Large intestine (tissue), 3 donors: Measurements from ENCODE around the gene FYCO1. TPM values are rescaled to one million over a fixed set of nuclear protein-coding genes. Genes with fewer than 3 reads are reported as not detected.
A peak's percentile ranks its signal among the peaks of the same experiment; 100 is the strongest.

Experiments used
- DNase-seq, 2 donors: peaks; one replicate each; pipeline versions ENCODE4 v3.0.0 to v3.0.0-alpha.2; 2013
- H3K27ac ChIP-seq: one replicate; pipeline ENCODE4 v1.5.1; 2013; ENCODE audit warnings: low read length
- H3K27me3 ChIP-seq: 2 replicates; pipeline ENCODE4 v1.6.1; 2013; ENCODE audit warnings: low read length; ENCODE audit not compliant: control insufficient read depth, insufficient read depth
- H3K36me3 ChIP-seq: 2 replicates; pipeline ENCODE4 v1.6.1; 2013; ENCODE audit warnings: low read length; ENCODE audit not compliant: control insufficient read depth, insufficient read depth
- H3K4me1 ChIP-seq: one replicate; pipeline ENCODE4 v1.6.1; 2013; ENCODE audit warnings: low read length; ENCODE audit not compliant: control insufficient read depth, insufficient read depth
- H3K4me3 ChIP-seq: one replicate; pipeline ENCODE4 v1.5.1; 2013; ENCODE audit warnings: low read length
- H3K9me3 ChIP-seq: one replicate; pipeline ENCODE4 v1.6.1; 2013; ENCODE audit warnings: mild to moderate bottlenecking, low read depth, low read length, moderate library complexity; ENCODE audit not compliant: control insufficient read depth
- WGBS: methylation state at CpG from one replicate; pipeline ENCODE4 v1.1.5; 2013; ENCODE audit warnings: low lambda C conversion rate; ENCODE audit not compliant: insufficient coverage; 5-methylcytosine and 5-hydroxymethylcytosine counted together
- polyA plus RNA-seq: library from polyadenylated mRNA; unstranded; fragments of 120-200 nt; gene quantifications from one replicate; pipeline ENCODE4 v1.2.1, GENCODE V29; 2013

Gene FYCO1
- polyA plus RNA-seq, 1 donor: 19.6 TPM

DNA sequence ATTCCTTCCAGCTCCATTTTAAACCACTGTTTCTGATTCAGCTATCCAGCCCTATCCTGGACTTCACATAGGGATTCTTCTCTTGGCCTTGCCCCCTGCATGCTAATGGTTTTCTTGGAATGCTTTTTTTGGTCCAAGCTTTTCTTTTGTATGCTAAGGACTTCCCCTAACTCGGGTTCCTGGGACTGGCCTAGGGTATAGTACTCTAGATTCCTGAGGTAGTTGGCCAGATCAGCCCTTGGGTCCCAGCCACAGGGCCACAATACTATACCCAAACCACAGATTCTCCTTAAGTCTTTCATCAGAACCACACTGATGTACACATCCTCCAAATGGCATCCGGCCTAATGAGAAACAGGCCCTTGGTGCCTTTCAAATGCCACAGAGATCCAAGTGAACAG lies 2.8 kb downstream of the FYCO1 start:
- Histone ChIP-seq H3K4me1 (peaks cover 8% of the 10 kb centered on the region), H3K9me3 (no peaks in the 10 kb centered on the region), H3K27me3 (no peaks in the 10 kb centered on the region), H3K27ac (no peak overlapping the region), H3K36me3 (no peaks in the 10 kb centered on the region), H3K4me3 (no peak overlapping the region)
- DNase-seq: no peak
- no CpG with 5 or more reads among the region's 2 CpGs for WGBS

DNA sequence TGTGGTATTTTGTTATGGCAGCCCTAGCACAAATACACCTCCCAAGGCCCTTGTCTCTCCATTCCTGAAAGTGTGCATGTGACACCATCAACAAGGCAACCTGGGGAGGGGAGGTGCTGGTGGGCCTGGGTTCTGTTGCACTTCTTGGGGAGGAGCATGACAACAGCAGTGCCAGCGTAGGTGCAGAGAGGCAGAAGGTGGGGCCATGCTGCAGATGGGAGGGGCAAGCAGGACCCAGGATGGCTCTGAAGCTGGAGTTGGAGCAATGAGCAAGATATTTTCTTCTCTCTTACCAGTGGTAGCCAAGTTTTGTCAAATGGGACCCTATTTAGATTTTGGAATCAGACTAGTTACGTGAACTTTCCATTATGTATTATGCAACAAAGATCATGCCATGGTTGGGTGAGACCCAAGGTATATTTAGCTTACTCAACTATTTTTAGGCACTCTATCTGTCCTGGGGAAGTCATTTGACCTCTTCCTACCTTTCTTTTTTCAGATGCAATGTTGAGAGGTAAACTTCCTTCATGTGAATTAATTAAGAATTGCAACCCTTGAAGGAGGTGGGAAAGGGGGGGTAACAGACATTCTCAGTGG lies 3.4 kb downstream of the FYCO1 start:
- H3K27me3 ChIP-seq: no peaks in the 10 kb centered on the region
- H3K27ac ChIP-seq: no peak overlapping the region
- no peak overlapping the region for H3K4me3 ChIP-seq
- H3K36me3 ChIP-seq: no peaks in the 10 kb centered on the region
- no peak for DNase-seq
- peaks cover 14% of the 10 kb centered on the region for H3K4me1 ChIP-seq
- H3K9me3 ChIP-seq: no peaks in the 10 kb centered on the region
- WGBS: 100% methylated on average over 1 of the region's 2 CpGs

DNA sequence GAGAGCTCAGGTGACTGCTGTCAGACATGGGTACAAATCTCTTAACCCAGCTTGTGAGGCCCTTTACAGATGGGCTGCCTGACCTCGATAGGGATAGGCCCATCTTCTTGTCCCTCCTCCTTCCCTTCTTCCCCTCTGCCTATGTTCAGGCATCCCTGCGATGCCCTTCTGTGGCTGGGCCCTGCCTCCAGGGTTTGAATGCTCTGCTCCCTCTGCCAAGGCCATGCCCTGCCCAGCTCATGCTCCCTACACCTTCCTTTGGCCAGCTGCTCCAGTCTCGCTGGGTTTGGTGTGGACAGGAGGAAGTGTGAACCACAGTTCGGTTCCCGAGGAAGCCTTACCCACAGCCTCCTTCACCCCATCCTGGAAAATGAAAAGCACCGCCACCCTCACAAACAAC lies 4.3 kb downstream of the FYCO1 start:
- no peaks in the 10 kb centered on the region for H3K9me3 ChIP-seq
- H3K27me3 ChIP-seq: no peaks in the 10 kb centered on the region
- WGBS: no CpG with 5 or more reads among the region's 6 CpGs
- H3K4me3 ChIP-seq: no peak overlapping the region
- no peak overlapping the region for H3K27ac ChIP-seq
- H3K4me1 ChIP-seq: peaks cover 23% of the 10 kb centered on the region
- no peak for DNase-seq
- H3K36me3 ChIP-seq: no peaks in the 10 kb centered on the region

DNA sequence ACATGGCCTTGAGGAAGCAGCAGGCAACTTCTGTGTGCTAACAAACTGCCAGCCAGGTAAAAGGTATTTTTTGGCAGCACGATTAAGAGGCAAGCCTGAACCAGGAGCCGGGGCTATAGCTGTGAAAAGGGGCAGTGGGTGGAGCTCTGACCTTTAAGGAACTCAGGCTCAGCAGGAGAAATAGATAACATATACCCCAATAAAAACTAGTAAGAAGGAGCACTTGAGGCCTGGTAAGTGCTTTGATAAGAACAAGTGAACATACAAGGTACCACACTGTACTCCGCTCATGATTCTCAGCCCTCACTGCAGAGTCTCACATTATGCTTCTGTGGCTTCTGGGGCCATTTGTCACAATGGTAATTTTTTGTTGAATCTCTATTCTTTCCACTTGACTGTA lies 5.4 kb downstream of the FYCO1 start:
- H3K36me3 ChIP-seq: no peaks in the 10 kb centered on the region
- no peak for DNase-seq
- no peak overlapping the region for H3K27ac ChIP-seq
- H3K4me1 ChIP-seq: peaks cover 33% of the 10 kb centered on the region
- no peak overlapping the region for H3K4me3 ChIP-seq
- no peaks in the 10 kb centered on the region for H3K9me3 ChIP-seq
- no CpG with 5 or more reads among the region's 3 CpGs for WGBS
- H3K27me3 ChIP-seq: no peaks in the 10 kb centered on the region

DNA sequence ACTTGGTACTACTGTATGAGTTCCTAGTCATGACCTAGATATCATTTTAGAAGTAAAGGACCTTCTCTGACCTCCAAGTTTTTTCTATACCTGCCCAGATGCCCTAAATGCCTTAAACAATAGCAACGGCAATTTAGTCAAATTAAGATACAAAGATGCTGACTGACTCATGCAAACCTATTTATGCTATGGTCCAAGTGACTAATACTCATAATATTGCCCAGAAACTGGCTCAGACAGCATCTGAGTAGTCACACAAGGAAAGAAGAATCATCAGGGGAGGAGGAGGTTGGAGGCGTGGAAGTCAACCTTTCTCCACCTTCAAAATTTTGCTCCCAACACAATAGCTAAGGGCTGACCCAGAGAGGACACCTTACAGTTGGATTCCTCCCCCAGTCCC lies 6.8 kb downstream of the FYCO1 start:
- no peak for DNase-seq
- H3K9me3 ChIP-seq: no peaks in the 10 kb centered on the region
- no peak overlapping the region for H3K4me3 ChIP-seq
- no peaks in the 10 kb centered on the region for H3K27me3 ChIP-seq
- peak overlapping the region; percentile 6 for H3K27ac ChIP-seq
- H3K36me3 ChIP-seq: peaks cover 8% of the 10 kb centered on the region
- H3K4me1 ChIP-seq: peaks cover 41% of the 10 kb centered on the region
- no CpG with 5 or more reads among the region's 2 CpGs for WGBS

DNA sequence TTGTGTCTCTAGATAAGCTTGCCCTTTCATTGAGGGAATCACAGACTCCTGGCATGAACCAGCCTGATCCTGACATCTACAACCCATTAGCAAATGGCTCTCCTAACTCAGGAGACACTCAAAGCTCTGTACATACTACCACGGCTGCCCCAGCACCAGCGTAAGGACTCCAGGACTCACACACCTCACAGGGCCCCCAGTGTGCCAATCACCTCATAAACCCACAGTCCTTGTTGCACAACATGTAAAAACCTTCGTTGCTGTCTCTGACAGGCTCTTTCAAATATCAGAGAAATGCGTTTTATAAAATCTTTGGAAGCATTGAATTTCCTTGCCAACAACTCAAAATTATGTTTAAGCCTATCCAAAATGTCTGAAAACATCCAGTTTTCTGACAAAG lies 7.3 kb downstream of the FYCO1 start:
- Histone ChIP-seq H3K36me3 (peaks cover 13% of the 10 kb centered on the region), H3K9me3 (no peaks in the 10 kb centered on the region), H3K27ac (peak overlapping the region; percentile 22), H3K27me3 (no peaks in the 10 kb centered on the region), H3K4me3 (no peak overlapping the region), H3K4me1 (peaks cover 45% of the 10 kb centered on the region)
- peak; percentile 54 to 66 for DNase-seq
- 92% methylated on average over 2 of the region's 4 CpGs for WGBS

DNA sequence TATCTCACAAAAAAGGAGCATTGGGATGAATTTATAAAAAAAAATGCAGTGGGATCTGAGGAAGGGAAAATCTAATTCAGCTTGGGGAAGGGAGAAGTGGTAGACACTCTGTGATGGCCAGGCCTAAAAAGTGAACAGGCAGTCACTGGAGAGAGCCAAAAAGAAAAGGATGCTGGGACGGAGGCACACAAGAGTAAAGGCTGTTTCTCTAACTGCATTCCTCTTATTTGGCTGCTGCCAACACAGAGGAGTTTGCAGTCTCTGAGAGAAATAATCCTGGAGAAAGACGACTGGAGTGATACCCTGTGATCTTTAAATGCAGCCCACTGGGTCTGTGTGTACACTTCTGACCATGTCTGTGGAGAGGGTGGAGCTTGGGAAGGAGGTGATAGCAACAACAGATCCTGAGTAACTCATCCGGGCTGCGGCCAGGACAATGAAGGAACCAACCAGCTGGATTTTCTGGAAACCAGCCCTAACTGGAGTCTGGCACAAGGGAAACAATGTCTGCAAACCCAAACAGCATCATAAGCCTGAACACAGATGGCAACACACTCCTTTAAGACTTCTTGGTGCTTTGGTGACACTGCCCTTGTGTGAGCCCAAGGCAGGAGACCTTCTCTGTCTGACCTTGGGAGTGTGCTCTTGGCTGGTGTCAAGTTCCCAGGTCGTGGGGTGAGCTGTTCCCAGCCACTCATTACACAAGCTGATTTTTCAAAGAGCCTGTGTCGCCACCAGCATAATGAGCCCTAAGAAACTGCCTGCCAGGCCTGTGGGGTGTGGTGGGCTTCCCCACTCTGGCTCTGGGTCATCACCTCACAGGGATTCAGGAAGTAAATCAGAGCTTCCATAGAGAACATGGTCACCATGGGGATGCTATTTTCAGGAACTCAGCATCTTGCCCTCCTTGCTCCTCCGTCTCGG lies 8.0 kb downstream of the FYCO1 start:
- Histone ChIP-seq H3K36me3 (peaks cover 20% of the 10 kb centered on the region), H3K4me3 (no peak overlapping the region), H3K27ac (peak overlapping the region; percentile 51), H3K4me1 (peaks cover 45% of the 10 kb centered on the region), H3K27me3 (no peaks in the 10 kb centered on the region), H3K9me3 (no peaks in the 10 kb centered on the region)
- DNase-seq: no peak
- WGBS: no CpG with 5 or more reads among the region's 8 CpGs

DNA sequence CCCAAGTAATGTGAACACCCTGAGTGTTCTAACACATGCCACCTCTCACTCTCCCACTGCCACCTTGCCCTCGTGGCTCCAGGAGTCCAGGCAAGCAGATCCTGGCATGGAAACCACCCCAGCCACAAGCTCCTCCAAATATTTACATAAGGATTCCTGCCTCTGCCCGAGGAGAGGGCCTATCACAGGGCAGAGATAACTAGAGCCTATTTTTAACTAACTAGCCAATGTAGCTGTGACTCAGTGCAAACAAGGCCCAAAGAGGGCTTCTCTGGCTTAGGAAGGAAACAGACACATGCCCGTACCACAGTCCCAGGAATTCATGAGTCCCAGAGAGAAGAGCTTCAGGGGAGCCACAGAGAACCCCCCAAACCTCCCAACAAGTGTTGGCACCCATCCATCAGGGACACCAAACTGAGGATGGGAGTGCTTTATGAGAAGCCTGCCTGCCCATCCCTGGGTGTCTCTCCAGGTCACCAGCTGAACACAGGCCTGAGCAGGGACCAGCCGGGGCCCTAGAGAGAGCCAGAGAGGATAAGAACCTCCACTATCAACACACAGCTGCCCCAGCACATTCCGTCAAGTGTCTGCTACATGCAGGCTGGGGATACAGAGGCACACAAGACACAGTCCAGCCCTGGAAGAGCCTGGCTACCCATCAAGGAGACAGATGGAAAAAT lies 9.2 kb downstream of the FYCO1 start:
- peaks cover 45% of the 10 kb centered on the region for H3K4me1 ChIP-seq
- no peak overlapping the region for H3K4me3 ChIP-seq
- no CpG with 5 or more reads among the region's 5 CpGs for WGBS
- H3K27me3 ChIP-seq: no peaks in the 10 kb centered on the region
- DNase-seq: peak in 1 of 2 donors; percentile 44
- H3K36me3 ChIP-seq: peaks cover 31% of the 10 kb centered on the region
- H3K27ac ChIP-seq: peak overlapping the region; percentile 51
- H3K9me3 ChIP-seq: no peaks in the 10 kb centered on the region

DNA sequence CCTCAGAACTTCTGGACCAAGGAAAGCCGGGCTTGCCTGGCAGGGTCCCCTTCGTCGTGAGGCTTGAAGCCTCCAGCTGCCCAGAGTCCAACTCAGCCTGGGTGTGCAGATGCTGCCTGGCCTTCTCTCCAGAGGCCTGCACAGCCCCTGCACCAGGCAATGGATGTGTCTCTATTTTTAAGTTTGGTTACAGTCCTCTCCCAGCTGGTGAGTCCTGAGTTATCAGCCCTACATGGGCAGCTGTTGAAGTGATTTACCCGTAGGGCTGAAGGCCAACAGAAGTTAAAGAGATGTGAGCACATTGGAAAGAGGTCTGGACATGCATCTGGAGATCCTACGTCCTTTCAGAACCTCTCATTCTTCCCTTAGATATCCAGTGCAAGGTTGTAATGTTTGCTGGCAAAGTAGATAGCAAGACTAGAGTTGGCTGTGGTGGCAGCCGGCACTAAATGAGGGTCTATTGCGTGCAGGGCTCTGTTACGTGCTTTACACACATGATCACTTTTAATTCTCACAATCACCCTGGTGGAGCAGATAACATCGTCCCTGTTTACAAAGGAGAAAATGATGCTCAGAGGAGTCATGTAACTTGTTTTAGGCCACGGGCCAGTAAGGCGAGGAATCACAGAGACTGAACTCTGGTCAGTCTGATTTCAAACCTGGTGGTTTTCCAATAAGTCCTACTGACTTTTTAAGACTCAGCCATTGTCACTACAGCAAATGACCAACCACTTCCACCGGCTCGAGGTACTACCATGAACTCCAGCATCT lies 9.9 kb downstream of the FYCO1 start:
- no peak for DNase-seq
- H3K36me3 ChIP-seq: peaks cover 39% of the 10 kb centered on the region
- no peaks in the 10 kb centered on the region for H3K27me3 ChIP-seq
- H3K4me1 ChIP-seq: peaks cover 45% of the 10 kb centered on the region
- no peak overlapping the region for H3K27ac ChIP-seq
- no peaks in the 10 kb centered on the region for H3K9me3 ChIP-seq
- no peak overlapping the region for H3K4me3 ChIP-seq
- WGBS: no CpG with 5 or more reads among the region's 13 CpGs
